HL-60 (cell line): ENCODE data around the gene GRIA3.

Source experiments
- DNase-seq, 2 experiments: peaks; one replicate each; pipeline ENCODE4 v3.0.0-alpha.2; 2010 to 2020; ENCODE audit warnings: low read depth in 1 of 2, low spot score in 1 of 2
- H3K27ac ChIP-seq: fragments of 250-450 bp; sonication (Bioruptor Pico); replicated peaks from 2 replicates; pipeline ENCODE4 v1.5.1; 2020; ENCODE audit warnings: mild to moderate bottlenecking, moderate library complexity
- H3K27me3 ChIP-seq: fragments of 250-450 bp; sonication (Bioruptor Pico); 2 replicates; pipeline ENCODE4 v1.5.1; 2021; ENCODE audit warnings: mild to moderate bottlenecking, moderate library complexity; ENCODE audit not compliant: insufficient read depth, poor library complexity, severe bottlenecking
- H3K4me3 ChIP-seq: replicated peaks from 2 replicates; pipeline ENCODE4 v1.5.1; 2011; ENCODE audit warnings: mild to moderate bottlenecking, control low read depth, low read length; ENCODE audit not compliant: insufficient read depth
- CTCF ChIP-seq: IDR thresholded peaks from one replicate; pipeline ENCODE4 v1.5.1; 2011; ENCODE audit warnings: low read length, control low read depth, inconsistent platforms; ENCODE audit not compliant: insufficient read depth
- GABPA ChIP-seq: IDR thresholded peaks from 2 replicates; pipeline ENCODE4 v1.6.1; 2012; ENCODE audit warnings: low read depth
- POLR2AphosphoS5 ChIP-seq: IDR thresholded peaks from 2 replicates; pipeline ENCODE4 v1.6.1; 2012; ENCODE audit warnings: low read depth
- REST ChIP-seq: IDR thresholded peaks from 2 replicates; pipeline ENCODE4 v1.6.1; 2012; ENCODE audit warnings: low read depth; ENCODE audit not compliant: insufficient replicate concordance
- SPI1 ChIP-seq: IDR thresholded peaks from 2 replicates; pipeline ENCODE4 v1.6.1; 2012; ENCODE audit warnings: low read depth, mild to moderate bottlenecking, borderline replicate concordance
- long read RNA-seq: library from polyadenylated mRNA; unstranded; transcript quantifications from one replicate; pipeline ENCODE4 v2.0.0, GENCODE V29; 2020

Gene GRIA3
- long read RNA-seq = 0 reads

GRCh38 chrX:123184219-123184865 is at the start of gene GRIA3:
Gene GRIA3, plus strand, starts transcription at chrX:123184278. Its CDS starts 258 bp downstream, at chrX:123184536.
- no peak for TF ChIP-seq REST
- TF ChIP-seq POLR2AphosphoS5 = no peak
- no peak for TF ChIP-seq SPI1
- no peak for TF ChIP-seq GABPA
- TF ChIP-seq CTCF = no peak
- DNase-seq = no peak
- no peak within 1 kb of the TSS for H3K27ac ChIP-seq
- H3K27me3 ChIP-seq = peaks cover 9% of the 10 kb centered on the region
- H3K4me3 ChIP-seq = no peak within 1 kb of the TSS

GRCh38 chrX:123138473-123138872 is 45.6 kb upstream of the GRIA3 start:
- no peak for TF ChIP-seq POLR2AphosphoS5
- no peak for TF ChIP-seq GABPA
- TF ChIP-seq CTCF = no peak
- no peak for TF ChIP-seq REST
- no peak for TF ChIP-seq SPI1
- H3K27me3 ChIP-seq = no peaks in the 10 kb centered on the region
- H3K27ac ChIP-seq = no peak overlapping the region
- DNase-seq = no peak
- no peak overlapping the region for H3K4me3 ChIP-seq

GRCh38 chrX:123140454-123140853 is 43.6 kb upstream of the GRIA3 start:
- TF ChIP-seq GABPA = no peak
- no peak for TF ChIP-seq REST
- TF ChIP-seq SPI1 = no peak
- no peak for TF ChIP-seq POLR2AphosphoS5
- no peak for TF ChIP-seq CTCF
- Histone ChIP-seq H3K27ac (no peak overlapping the region), H3K4me3 (no peak overlapping the region), H3K27me3 (no peaks in the 10 kb centered on the region)
- DNase-seq = no peak
